ENCODE results near the gene EPOP. TPM values are rescaled to one million over a fixed set of nuclear protein-coding genes. Genes with fewer than 3 reads are reported as not detected.

The EPOP gene
- total and polyA plus RNA-seq, 2 of the 13 experiments (the other 11 are each of a cell fraction or from before 2014, with no cell fraction given) = 14.7 to 37.8 TPM

DNA sequence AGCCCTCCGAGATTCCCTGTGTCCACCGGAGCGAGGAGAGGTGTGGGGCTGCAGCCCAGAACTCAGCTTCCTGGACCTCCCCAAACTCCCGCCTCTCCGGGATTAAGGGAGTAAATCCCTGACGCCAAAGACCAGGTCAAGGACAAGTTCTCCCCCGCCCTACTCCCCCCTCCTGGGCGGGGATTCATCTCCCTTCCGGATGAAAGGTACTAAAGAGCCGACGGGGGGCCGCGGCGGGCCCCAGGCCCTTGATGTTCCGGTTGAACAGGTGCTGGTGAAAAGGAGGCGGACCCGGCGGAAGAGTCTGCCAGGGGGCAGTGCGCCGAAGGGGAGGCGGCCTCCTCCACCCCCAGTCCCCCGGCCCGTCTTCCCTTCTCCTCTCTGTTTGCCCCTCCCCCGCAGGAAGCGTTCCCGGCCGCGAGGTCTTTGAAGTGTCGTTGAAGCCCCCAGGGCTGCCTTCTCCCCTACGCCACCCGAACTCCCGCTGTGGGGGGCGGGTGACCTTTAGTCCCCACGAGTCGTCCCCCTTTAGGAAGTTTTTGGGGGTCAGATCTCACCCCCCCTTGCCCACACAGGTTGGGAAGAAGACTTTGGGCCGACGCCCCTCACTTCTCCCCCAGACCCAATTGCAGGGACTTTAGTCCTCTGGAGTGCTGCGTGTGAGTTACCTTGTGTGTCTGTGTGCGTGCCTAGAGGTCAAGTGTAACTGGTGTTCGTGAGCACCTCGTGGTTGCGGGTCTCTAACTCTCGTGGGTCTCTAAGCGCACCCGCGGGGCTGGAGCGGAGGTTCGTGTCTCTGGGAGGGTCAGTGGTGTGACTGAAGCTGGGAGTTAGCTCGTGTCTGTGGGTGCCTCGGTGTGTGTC lies 29.2 kb upstream of the EPOP start (continued):
- TF ChIP-seq ZNF280B (CRISPR knock-in tag; IDR thresholded peaks at IDR 0.05; ENCODE audit: borderline replicate concordance) (peak; percentile 89), ATF7 (IDR thresholded peaks at IDR 0.05) (no peak), ATF7 (CRISPR knock-in tag; IDR thresholded peaks at IDR 0.05) (peak; percentile 83), ZBTB40 (IDR thresholded peaks at IDR 0.05) (no peak), ZBTB40 (CRISPR knock-in tag; IDR thresholded peaks at IDR 0.05) (peak; percentile 78), HIVEP1 (CRISPR knock-in tag; IDR thresholded peaks at IDR 0.05) (peak; percentile 99), ZNF253 (CRISPR knock-in tag; IDR thresholded peaks at IDR 0.05; ENCODE audit: borderline replicate concordance) (no peak), ZNF83 (CRISPR knock-in tag; IDR thresholded peaks at IDR 0.05; ENCODE audit: borderline replicate concordance) (peak; percentile 2; the same call in 1 of the 2 replicates), DMAP1 (CRISPR knock-in tag; IDR thresholded peaks at IDR 0.05) (peak; percentile 81), ZNF317 (CRISPR knock-in tag; IDR thresholded peaks at IDR 0.05) (peak; percentile 76), SPEN (CRISPR knock-in tag; IDR thresholded peaks at IDR 0.05; ENCODE audit: low read depth) (peak; percentile 79), ZNF326 (CRISPR knock-in tag; IDR thresholded peaks at IDR 0.05; ENCODE audit: borderline replicate concordance) (no peak), SRF (IDR thresholded peaks at IDR 0.05; ENCODE audit: low read depth, low read length) (peak; percentile 71), ZMAT3 (CRISPR knock-in tag; conservative IDR thresholded peaks at IDR 0.05) (peak; percentile 97), KDM6A (CRISPR knock-in tag; IDR thresholded peaks at IDR 0.05; ENCODE audit: low read depth) (peak; percentile 86), CREM (IDR thresholded peaks at IDR 0.05) (peak; percentile 98), CREM (CRISPR knock-in tag; IDR thresholded peaks at IDR 0.05) (no peak), HDAC2 (CRISPR knock-in tag; IDR thresholded peaks at IDR 0.05) (peak; percentile 99), WIZ (CRISPR knock-in tag; IDR thresholded peaks at IDR 0.05) (no peak), ZNF761 (CRISPR knock-in tag; conservative IDR thresholded peaks at IDR 0.05) (peak; percentile 63; the same call in 1 of the 2 replicates), KLF11 (CRISPR knock-in tag; IDR thresholded peaks at IDR 0.05) (0 out of 2 replicates have a peak, but pooled peaks have one; percentile 89), POLR2A (IDR thresholded peaks at IDR 0.05; ENCODE audit: insufficient read depth in 1 of 2, low read depth in 2 of 2, low read length in 2 of 2) (peak; percentile 82 to 90)
